ENCODE data around the gene VAV3. TPM values are rescaled to one million over a fixed set of nuclear protein-coding genes. Genes with fewer than 3 reads are reported as not detected.

VAV3 gene
- total and polyA plus RNA-seq, 2 donors (not counting 1 experiment from before 2014, with no cell fraction given): not detected

DNA sequence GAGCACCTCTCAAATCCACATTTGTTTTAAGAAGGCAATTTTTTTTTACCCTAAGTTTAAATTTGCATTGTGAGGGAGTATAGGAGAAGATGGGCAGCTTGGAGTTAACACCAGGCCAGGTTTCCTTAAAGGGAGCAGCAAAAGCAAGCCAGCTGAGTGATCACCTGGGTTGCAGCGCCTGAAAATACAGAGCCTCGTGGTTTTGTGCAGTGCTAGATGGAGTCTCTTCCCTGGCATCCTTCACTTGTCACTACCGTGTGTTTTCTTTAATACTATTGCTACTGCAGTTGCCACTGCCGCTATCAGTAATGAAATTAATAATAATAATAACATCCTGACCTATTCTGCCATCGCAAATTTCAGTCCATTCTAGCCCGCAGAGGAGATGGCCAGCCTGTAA is 35.2 kb upstream of the VAV3 start:
- Histone ChIP-seq H3K4me1 (ENCODE audit: control insufficient read depth, extremely low read depth, insufficient read depth, low read length) (peaks cover 2% of the 10 kb centered on the region), H3K27ac (ENCODE audit: insufficient read depth, low read length) (no peak overlapping the region), H3K79me2 (ENCODE audit: control insufficient read depth, insufficient read depth, low read length) (no peaks in the 10 kb centered on the region), H4K20me1 (ENCODE audit: control insufficient read depth, extremely low read depth, insufficient read depth, low read length) (no peaks in the 10 kb centered on the region), H3K9ac (ENCODE audit: insufficient read depth, low read length) (no peak overlapping the region), H3K36me3 (ENCODE audit: control insufficient read depth, insufficient read depth, low read length) (no peaks in the 10 kb centered on the region), H3K4me2 (ENCODE audit: extremely low read depth, insufficient read depth, low read length) (no peak overlapping the region), H3K27me3 (ENCODE audit: control insufficient read depth, insufficient read depth, low read length) (no peaks in the 10 kb centered on the region), H3K9me3 (ENCODE audit: control insufficient read depth, insufficient read depth, low read depth, low read length) (no peaks in the 10 kb centered on the region), H3K4me3 (replicated peaks in 1 of 4; ENCODE audit: control extremely low read depth in 1 of 4, insufficient read depth in 1 of 4, low read depth in 3 of 4, low read length in 4 of 4) (no peak overlapping the region), H2AFZ (ENCODE audit: low read length) (no peak overlapping the region)
- no peak for TF ChIP-seq EZH2 (IDR thresholded peaks at IDR 0.05; ENCODE audit: low read length, missing control alignments)
- TF ChIP-seq, protein P1, sequence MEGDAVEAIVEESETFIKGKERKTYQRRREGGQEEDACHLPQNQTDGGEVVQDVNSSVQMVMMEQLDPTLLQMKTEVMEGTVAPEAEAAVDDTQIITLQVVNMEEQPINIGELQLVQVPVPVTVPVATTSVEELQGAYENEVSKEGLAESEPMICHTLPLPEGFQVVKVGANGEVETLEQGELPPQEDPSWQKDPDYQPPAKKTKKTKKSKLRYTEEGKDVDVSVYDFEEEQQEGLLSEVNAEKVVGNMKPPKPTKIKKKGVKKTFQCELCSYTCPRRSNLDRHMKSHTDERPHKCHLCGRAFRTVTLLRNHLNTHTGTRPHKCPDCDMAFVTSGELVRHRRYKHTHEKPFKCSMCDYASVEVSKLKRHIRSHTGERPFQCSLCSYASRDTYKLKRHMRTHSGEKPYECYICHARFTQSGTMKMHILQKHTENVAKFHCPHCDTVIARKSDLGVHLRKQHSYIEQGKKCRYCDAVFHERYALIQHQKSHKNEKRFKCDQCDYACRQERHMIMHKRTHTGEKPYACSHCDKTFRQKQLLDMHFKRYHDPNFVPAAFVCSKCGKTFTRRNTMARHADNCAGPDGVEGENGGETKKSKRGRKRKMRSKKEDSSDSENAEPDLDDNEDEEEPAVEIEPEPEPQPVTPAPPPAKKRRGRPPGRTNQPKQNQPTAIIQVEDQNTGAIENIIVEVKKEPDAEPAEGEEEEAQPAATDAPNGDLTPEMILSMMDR (conservative IDR thresholded peaks at IDR 0.05 in 1 of 2, IDR thresholded peaks at IDR 0.05 in 1 of 2; ENCODE audit: low read depth in 1 of 2, low read length in 2 of 2): no peak
- no peak for DNase-seq (ENCODE audit: low read depth in 2 of 2)

DNA sequence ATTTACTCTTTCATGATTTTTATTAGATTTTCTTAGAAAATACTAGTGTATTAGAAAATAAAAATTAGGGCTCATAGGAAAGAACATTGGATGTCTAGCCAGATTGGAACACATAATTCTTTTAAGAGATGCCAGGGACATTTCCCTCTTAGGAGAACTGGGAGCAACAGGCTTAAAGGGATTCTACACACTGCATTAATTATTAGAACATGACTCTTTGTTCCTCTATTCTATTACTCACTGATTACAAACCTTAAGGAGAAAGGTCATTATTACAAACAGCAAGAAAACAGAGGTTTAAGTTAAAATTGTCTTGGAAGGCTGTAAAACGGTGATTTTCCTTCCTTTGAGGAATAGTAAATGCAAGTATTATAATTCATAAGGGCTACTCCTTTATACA is 32.9 kb upstream of the VAV3 start:
- Histone ChIP-seq H3K4me2 (ENCODE audit: extremely low read depth, insufficient read depth, low read length) (no peak overlapping the region), H3K4me1 (ENCODE audit: control insufficient read depth, extremely low read depth, insufficient read depth, low read length) (peaks cover 2% of the 10 kb centered on the region), H3K36me3 (ENCODE audit: control insufficient read depth, insufficient read depth, low read length) (no peaks in the 10 kb centered on the region), H3K79me2 (ENCODE audit: control insufficient read depth, insufficient read depth, low read length) (no peaks in the 10 kb centered on the region), H4K20me1 (ENCODE audit: control insufficient read depth, extremely low read depth, insufficient read depth, low read length) (no peaks in the 10 kb centered on the region), H3K9ac (ENCODE audit: insufficient read depth, low read length) (no peak overlapping the region), H2AFZ (ENCODE audit: low read length) (no peak overlapping the region), H3K9me3 (ENCODE audit: control insufficient read depth, insufficient read depth, low read depth, low read length) (no peaks in the 10 kb centered on the region), H3K27me3 (ENCODE audit: control insufficient read depth, insufficient read depth, low read length) (no peaks in the 10 kb centered on the region), H3K27ac (ENCODE audit: insufficient read depth, low read length) (no peak overlapping the region), H3K4me3 (replicated peaks in 1 of 4; ENCODE audit: control extremely low read depth in 1 of 4, insufficient read depth in 1 of 4, low read depth in 3 of 4, low read length in 4 of 4) (no peak overlapping the region)
- no peak for TF ChIP-seq EZH2 (IDR thresholded peaks at IDR 0.05; ENCODE audit: low read length, missing control alignments)
- TF ChIP-seq, protein P1 (conservative IDR thresholded peaks at IDR 0.05 in 1 of 2, IDR thresholded peaks at IDR 0.05 in 1 of 2; ENCODE audit: low read depth in 1 of 2, low read length in 2 of 2): no peak
- no peak for DNase-seq (ENCODE audit: low read depth in 2 of 2)

DNA sequence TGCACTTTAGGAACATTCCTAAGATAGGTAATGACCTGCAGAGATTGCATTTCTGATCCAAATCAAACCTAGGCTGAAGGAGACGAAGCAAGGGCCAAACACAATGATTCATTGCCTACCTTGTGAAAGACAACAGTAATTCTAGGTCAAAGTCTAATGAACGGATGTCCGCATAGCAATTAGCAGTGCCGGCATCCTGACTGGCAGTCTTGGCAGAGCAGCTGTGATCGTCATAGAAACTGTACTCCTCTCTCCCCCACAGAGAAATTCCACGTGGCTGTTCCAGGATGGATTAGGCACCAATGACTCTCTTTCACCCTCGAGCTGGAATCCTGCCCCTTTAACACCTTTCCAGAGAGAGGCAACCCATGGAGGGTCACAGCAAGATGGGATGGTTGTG is 28.9 kb upstream of the VAV3 start:
- Histone ChIP-seq H3K27ac (ENCODE audit: insufficient read depth, low read length) (no peak overlapping the region), H3K79me2 (ENCODE audit: control insufficient read depth, insufficient read depth, low read length) (no peaks in the 10 kb centered on the region)

More for the DNA sequence above, 28.9 kb upstream of the VAV3 start:
- Histone ChIP-seq H3K9me3 (ENCODE audit: control insufficient read depth, insufficient read depth, low read depth, low read length) (no peaks in the 10 kb centered on the region), H4K20me1 (ENCODE audit: control insufficient read depth, extremely low read depth, insufficient read depth, low read length) (no peaks in the 10 kb centered on the region), H2AFZ (ENCODE audit: low read length) (no peak overlapping the region), H3K4me2 (ENCODE audit: extremely low read depth, insufficient read depth, low read length) (no peak overlapping the region), H3K4me3 (replicated peaks in 1 of 4; ENCODE audit: control extremely low read depth in 1 of 4, insufficient read depth in 1 of 4, low read depth in 3 of 4, low read length in 4 of 4) (no peak overlapping the region), H3K4me1 (ENCODE audit: control insufficient read depth, extremely low read depth, insufficient read depth, low read length) (no peaks in the 10 kb centered on the region), H3K36me3 (ENCODE audit: control insufficient read depth, insufficient read depth, low read length) (no peaks in the 10 kb centered on the region), H3K27me3 (ENCODE audit: control insufficient read depth, insufficient read depth, low read length) (no peaks in the 10 kb centered on the region), H3K9ac (ENCODE audit: insufficient read depth, low read length) (no peak overlapping the region)
- DNase-seq (ENCODE audit: low read depth in 2 of 2): peak in 1 of 2 donors; percentile 18
- TF ChIP-seq, protein P1 (conservative IDR thresholded peaks at IDR 0.05 in 1 of 2, IDR thresholded peaks at IDR 0.05 in 1 of 2; ENCODE audit: low read depth in 1 of 2, low read length in 2 of 2): no peak
- TF ChIP-seq EZH2 (IDR thresholded peaks at IDR 0.05; ENCODE audit: low read length, missing control alignments): no peak

Measured in fibroblast of lung (primary cell).